HuH-7.5 (cell line): ENCODE measurements around the gene TGFB2.

Experiments
- DNase-seq: peaks from one replicate; pipeline ENCODE4 v3.0.0; 2011; ENCODE audit warnings: low spot score

The TGFB2 gene

DNA sequence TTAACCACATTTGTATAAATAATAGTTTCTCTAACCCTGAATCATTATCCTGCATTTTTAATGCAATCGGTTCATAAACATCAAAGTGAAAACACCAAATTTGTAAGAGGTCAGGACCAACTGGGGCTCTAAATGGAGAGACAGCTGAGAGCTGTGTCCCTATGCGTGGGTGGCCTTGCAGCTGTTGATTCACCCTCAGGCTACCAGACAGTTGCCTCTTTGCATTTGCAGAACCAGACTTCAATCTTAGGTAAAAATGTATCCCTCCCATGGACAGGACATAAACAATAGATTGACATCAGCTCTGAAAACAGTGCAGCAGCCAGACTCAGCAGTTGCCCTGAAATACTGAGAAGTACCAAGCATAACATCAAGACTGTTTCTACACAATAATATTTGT is 8.8 kb upstream of the TGFB2 start:
- no peak for DNase-seq

DNA sequence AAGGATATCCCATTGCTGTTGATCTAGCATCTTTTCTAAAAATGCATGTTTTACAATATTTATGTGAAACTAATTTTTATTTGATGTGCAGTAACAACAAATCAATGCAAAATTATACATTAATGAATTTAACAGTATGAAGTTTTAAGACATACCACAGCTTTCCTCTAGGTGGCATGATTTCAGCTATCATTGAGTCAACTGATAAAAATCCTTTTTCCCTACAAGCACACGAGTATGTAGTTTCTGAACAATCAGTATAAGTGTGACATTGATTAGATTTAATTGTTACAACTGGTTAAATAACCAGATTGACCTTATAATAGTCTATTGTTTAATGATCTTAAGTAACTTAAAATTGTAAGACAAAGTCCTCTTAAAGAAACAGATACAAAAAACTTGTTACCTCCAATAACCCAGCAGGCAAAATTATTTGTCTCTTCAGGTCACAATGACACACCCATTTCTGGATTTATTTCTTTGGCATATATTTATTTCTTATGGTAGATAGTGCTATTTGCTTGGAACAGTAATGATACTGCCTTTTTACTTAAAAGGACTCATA is 5.8 kb upstream of the TGFB2 start:
- no peak for DNase-seq

DNA sequence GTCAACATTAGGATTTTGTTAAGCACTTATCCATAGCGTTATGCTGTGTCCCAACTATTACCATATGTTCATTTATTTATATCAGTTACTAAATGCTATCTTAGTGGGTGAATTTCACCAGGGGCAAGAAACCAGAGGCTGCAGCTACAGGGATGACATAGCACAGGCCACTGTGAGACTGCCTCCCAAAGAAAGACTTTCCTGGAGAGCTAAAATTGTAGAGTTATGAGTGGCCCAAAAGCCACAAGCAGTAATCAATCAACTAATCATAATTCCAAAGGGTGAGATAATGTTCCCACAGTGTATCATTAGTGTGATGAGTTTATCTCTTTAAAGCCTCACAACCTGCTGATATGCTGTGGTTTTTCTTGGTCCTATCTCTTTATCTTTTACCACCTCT is 3.8 kb upstream of the TGFB2 start:
- DNase-seq = no peak

DNA sequence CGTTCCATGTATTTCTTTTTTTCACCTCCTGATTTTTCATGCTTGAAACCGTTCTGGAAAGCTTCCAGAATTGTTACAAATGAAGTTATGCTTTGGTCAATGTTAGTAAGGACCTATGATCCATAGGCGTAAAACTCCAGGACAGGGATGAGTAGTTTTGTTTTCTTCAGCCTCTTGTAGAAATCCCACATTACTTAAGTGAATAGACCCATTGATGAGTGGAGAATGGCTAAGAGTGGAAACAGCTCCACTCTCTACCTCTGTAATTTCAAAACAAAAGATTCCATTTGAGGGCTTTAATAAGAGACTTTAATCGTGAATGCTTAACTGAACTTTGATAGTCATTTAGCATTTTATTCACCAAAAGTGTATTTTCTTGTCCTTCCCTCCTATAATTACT is 3.0 kb upstream of the TGFB2 start:
- no peak for DNase-seq

- DNase-seq = no peak
Measured at GRCh38 chr1:218345673-218346390, 696 bp downstream of the TGFB2 start.

DNA sequence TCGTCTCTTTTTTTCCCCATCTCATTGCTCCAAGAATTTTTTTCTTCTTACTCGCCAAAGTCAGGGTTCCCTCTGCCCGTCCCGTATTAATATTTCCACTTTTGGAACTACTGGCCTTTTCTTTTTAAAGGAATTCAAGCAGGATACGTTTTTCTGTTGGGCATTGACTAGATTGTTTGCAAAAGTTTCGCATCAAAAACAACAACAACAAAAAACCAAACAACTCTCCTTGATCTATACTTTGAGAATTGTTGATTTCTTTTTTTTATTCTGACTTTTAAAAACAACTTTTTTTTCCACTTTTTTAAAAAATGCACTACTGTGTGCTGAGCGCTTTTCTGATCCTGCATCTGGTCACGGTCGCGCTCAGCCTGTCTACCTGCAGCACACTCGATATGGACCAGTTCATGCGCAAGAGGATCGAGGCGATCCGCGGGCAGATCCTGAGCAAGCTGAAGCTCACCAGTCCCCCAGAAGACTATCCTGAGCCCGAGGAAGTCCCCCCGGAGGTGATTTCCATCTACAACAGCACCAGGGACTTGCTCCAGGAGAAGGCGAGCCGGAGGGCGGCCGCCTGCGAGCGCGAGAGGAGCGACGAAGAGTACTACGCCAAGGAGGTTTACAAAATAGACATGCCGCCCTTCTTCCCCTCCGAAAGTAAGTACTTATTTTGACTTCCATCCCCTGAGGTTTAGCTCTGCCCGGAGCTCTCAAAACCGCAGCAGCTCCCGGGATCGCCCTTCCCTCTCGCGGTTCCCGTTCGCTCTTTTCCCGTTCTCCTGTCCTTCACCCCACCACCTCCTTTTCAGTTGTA is 1.5 kb downstream of the TGFB2 start:
- DNase-seq = no peak

DNA sequence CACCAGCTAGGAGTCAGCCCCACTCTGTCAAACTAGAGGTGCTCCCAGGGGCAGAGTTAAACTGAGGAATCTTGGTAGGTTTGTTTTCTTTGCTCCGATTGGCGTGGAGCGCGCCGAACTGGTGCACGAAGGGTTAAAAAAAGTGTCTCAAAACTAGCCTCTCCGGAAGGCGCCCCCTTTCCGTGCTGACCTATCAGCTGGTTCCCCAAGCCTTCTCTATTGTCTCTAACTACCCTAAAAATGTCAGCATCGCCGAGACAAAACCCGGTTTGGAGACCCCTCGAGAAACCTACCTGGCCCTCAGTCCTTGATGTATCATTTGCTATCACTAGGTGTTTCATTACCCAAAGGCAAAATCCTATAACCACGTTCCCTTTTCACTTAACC is 2.2 kb downstream of the TGFB2 start:
- DNase-seq = no peak

DNA sequence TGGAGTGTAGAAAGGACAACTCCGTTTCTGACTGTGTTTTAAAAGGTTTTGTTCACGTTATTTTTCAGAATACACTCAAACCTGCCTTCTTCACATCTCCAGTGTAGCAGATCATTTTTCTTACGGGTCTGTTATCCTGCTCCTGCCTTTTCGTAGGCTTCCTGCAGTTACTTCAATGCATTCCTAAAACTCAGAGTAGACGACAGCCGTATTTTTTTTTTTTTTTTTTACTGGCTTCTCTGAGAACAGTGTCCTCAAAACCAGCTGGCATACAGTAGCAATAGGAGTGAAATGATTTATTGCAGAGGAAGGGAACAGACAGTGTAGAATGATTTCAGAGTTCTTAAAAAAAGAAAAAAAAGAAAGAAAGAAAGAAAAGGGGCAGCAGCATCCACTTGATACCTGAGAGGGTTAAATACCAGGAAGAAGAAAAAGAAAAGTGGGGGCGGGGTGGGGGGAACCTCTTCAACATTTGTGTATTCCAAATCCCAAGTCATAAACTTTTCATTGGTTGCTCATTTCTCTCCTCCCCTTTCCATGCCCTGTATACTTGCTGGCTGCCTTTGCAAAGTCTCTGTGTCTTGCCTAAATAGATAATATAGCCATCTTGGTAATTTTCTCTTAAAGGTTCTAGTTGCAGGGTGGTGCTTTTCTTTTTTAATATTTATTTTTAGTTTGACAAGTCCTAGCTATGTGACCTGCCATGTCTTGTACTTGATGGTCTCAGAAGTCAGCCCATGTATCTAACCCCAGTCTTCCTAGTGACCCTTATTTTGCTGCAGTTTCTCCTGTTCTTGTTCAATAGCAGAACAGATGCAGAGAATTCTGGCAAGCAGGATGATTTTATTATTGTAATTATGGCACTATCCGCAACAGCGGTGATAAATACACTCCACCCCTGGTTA is 2.8 kb downstream of the TGFB2 start:
- no peak for DNase-seq

- DNase-seq = no peak
Measured at GRCh38 chr1:218348628-218349071, 3.5 kb downstream of the TGFB2 start.

GRCh38 chr1:218349348-218350034 is 4.4 kb downstream of the TGFB2 start:
- no peak for DNase-seq

DNA sequence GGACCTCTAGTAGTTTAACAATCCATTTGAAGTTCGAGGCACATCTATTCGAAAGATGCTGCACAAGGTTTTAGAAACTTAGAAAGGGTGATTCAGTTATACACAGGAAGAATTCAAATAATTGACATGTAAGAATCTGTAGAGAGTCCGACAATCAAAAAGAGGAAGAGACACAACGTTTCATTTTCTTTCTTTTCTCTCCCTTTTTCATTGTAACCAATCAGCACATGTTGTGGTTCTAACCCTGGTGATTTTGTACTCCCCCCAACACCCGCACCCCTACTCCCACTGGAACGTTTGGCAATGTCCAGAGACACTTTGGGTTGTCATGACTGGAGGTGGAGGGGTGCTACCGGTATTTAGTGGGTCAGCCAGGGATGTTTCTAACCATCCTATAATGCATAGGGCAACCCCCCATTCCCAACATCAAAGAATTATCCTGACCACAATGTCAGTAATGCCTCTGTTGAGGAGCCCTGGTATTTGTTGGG is 4.9 kb downstream of the TGFB2 start:
- no peak for DNase-seq

GRCh38 chr1:218350801-218351266 is 5.7 kb downstream of the TGFB2 start:
- no peak for DNase-seq

- no peak for DNase-seq
Measured at GRCh38 chr1:218351391-218352074, 6.4 kb downstream of the TGFB2 start.

DNA sequence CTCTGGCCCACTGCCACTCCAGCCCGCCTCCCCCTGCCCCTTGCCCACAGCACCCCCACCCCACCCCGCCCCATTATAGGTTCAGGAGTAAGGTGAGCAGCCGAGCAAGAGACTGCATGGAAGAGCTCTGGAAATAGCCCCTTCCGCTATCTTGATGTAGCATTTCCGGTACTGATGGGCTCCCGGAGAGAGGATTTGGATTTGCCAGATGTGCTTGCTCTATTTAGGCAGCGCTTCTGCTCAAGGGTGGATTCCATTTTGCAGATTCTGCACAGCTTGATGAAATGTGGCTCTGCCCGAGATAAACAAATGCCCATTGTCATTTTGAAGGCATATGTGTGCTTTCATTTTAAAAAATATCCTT is 6.9 kb downstream of the TGFB2 start:
- no peak for DNase-seq

DNA sequence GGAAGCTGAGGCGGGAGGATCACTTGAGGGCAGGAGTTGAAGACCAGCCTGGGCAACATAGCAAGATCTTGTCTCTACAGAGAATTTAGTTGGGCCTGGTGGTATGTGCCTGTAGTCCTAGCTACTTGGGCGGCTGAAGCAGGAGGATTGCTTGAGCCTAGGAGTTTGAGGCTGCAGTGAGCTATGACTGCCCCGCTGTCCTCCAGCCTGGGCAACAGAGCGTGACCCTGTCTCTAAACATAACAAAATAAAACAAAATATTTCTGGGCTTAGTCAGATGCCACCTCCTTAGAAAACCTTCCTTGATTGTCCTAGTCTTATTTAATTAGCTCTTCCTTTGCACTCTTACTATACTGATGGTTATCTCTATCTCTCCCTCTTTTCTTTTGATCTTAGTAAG is 8.5 kb downstream of the TGFB2 start:
- no peak for DNase-seq

- DNase-seq = no peak
Measured at GRCh38 chr1:218355278-218355677, 10.1 kb downstream of the TGFB2 start.

GRCh38 chr1:218357211-218357892 is 12.2 kb downstream of the TGFB2 start:
- DNase-seq = no peak

GRCh38 chr1:218357893-218358232 is 12.7 kb downstream of the TGFB2 start:
- DNase-seq = no peak

DNA sequence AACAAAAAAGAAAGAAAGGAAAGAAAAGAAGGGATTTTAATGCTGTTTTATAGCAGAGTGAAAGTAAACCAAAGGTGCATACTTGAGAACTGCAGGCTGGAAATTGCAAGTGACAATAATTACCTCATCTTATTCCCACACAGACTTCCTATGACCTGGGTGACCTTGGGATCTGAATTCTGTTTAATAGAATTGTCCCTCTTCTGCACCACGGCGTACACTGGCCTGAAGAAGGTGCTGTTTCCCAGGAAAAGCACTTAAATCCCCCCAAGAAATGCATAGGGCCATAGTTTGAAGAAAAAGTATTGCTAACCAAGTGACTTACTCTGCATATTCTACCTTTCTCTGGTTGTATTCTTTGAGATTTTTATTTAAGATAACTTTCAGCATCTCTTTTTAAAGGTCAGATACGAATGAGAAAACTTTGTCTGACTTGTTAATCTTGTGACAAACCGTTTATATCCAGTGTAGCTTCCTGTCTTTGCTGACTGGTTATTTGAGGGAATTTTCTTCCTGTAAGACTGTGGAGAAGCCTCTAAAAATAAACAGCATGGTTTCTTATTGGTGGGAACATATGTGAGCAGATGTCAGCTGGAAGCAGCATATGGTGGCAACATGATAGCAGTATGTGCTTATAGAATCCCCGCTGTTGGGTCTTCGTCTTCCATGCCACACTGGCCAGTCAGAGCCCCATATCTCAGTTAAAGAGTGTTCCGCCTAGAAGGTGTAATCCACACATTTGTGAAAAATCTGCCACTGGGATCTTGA is 16.3 kb downstream of the TGFB2 start:
- DNase-seq = no peak
